ENCODE results near the gene GYPC. TPM values are rescaled to one million over a fixed set of nuclear protein-coding genes. Genes with fewer than 3 reads are reported as not detected.

GYPC gene
- total RNA-seq, 2 donors from 2014 or later: 107 to 115 TPM

GRCh38 chr2:126662621-126663020 lies 6.7 kb downstream of the GYPC start:
- intact Hi-C loops (cut with DNase I): no loop called here
- DNase-seq (ENCODE audit: low spot score): peak; percentile 42

- intact Hi-C loops (cut with DNase I): no loop called here
- DNase-seq (ENCODE audit: low spot score): peak; percentile 75
Measured at GRCh38 chr2:126663184-126663963, 7.4 kb downstream of the GYPC start.

GRCh38 chr2:126664234-126664633 lies 8.3 kb downstream of the GYPC start:
- intact Hi-C loops (cut with DNase I): no loop called here
- no peak for DNase-seq (ENCODE audit: low spot score)

GRCh38 chr2:126664639-126665038 lies 8.7 kb downstream of the GYPC start:
- no peak for DNase-seq (ENCODE audit: low spot score)
- intact Hi-C loops (cut with DNase I): no loop called here

DNA sequence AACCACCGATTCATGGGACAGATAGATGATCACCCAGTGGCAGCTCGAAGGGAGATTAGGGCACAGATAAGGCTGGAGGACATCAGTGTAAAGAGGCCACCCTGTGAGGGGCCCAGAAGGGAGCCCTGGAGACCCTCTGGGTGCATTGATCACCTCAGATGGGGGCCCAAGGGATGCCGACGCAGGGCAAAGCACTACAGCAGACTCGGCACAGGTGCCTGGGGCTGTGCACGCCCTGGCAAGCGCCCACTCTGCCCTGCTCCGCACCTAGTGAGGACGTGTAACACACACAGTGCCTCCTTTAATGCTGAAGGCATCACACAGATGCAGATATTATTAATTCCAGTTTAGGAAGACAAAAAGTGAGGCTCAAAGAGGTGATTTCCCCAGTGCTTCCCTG lies 9.5 kb downstream of the GYPC start:
- DNase-seq (ENCODE audit: low spot score): no peak
- intact Hi-C loops (cut with DNase I): no loop called here

GRCh38 chr2:126668254-126668653 lies 12.3 kb downstream of the GYPC start:
- intact Hi-C loops (cut with DNase I): no loop called here
- no peak for DNase-seq (ENCODE audit: low spot score)

- no peak for DNase-seq (ENCODE audit: low spot score)
- intact Hi-C loops (cut with DNase I): no loop called here
Measured at GRCh38 chr2:126669772-126670171, 13.8 kb downstream of the GYPC start.

- no peak for DNase-seq (ENCODE audit: low spot score)
- intact Hi-C loops (cut with DNase I): no loop called here
Measured at GRCh38 chr2:126671488-126671887, 15.5 kb downstream of the GYPC start.

GRCh38 chr2:126672980-126673605 lies 17.1 kb downstream of the GYPC start:
- peak; percentile 28 for DNase-seq (ENCODE audit: low spot score)
- intact Hi-C loops (cut with DNase I): no loop called here

GRCh38 chr2:126674075-126674744 lies 18.3 kb downstream of the GYPC start:
- intact Hi-C loops (cut with DNase I): no loop called here
- DNase-seq (ENCODE audit: low spot score): peak; percentile 52

- intact Hi-C loops (cut with DNase I): no loop called here
- DNase-seq (ENCODE audit: low spot score): no peak
Measured at GRCh38 chr2:126675637-126676036, 19.7 kb downstream of the GYPC start.

- DNase-seq (ENCODE audit: low spot score): no peak
- intact Hi-C loops (cut with DNase I): no loop called here
Measured at GRCh38 chr2:126676221-126677175, 20.5 kb downstream of the GYPC start.

DNA sequence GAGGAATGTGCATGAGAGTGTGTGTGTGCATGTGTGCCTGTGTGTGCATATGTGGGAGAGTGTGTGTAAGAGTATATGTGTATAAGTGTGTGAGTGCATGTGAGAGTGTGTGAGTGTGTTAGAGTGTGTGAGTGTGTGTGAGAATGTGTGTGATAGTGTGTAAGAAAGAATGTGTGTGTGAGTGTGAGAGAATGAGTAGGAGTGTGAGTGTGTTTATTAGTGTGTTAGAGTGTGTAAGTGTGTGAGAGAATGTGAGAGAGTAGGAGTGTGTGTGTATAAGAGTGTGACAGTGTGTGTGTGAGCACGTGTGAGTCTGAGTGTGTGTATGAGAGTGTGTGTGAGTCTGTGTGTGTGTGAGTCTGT lies 21.2 kb downstream of the GYPC start:
- DNase-seq (ENCODE audit: low spot score): no peak
- intact Hi-C loops (cut with DNase I): no loop called here

- intact Hi-C loops (cut with DNase I): loop anchor here in 1 of 2 donors (1.0 kb wide), 1 partner anchor 20 kb away; no protein-coding TSS in a partner anchor
- peak; percentile 30 for DNase-seq (ENCODE audit: low spot score)
Measured at GRCh38 chr2:126678269-126679065, 22.5 kb downstream of the GYPC start.

GRCh38 chr2:126679094-126679713 lies 23.2 kb downstream of the GYPC start:
- peak; percentile 22 for DNase-seq (ENCODE audit: low spot score)
- intact Hi-C loops (cut with DNase I): loop anchor here in 1 of 2 donors (1.0 kb wide), 1 partner anchor 19 kb away; no protein-coding TSS in a partner anchor

DNA sequence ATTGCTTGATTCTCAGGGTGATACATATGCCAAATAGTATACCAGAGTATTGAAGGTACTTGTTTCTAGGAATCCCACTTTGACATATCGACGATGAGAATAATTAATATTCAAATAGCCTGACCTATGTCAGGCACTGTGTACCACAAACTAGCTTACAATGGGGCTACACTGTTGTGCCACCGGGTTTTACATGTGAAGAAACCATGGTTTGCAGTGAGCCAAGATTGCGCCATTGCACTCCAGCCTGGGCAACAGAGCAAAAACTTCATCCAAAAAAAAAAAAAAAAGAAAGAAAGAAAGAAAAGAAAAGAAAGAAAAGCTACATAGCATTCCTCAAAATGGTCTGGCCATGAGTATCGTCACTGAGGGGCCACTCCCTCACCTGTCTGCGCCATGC lies 25.5 kb downstream of the GYPC start:
- intact Hi-C loops (cut with DNase I): no loop called here
- DNase-seq (ENCODE audit: low spot score): no peak

- no peak for DNase-seq (ENCODE audit: low spot score)
- intact Hi-C loops (cut with DNase I): no loop called here
Measured at GRCh38 chr2:126685629-126686028, 29.7 kb downstream of the GYPC start.

DNA sequence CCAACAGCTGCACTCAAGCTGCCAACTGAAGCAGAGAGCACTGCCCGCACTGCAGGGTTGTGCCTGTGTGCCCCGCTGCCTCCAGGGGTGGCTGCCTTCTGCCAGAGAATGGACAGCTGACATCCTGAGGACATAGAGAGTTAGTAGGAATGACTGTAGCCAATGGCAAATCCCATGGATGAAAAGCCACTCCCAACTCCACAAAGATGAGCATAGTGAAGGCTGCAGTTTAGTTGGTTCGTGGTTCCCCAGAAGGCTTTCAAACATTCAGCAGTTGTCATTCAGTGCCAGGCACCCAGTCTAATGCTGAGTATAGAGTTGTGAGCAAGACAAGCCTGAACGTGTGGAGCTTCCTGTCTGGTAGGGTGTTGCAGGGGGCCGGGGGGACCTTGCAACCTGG lies 30.3 kb downstream of the GYPC start:
- intact Hi-C loops (cut with DNase I): no loop called here
- peak; percentile 11 for DNase-seq (ENCODE audit: low spot score)

Data from posterior vena cava (tissue), 2 donors.